SU-DHL-6 (cell line): Measurements from ENCODE around the gene DACH1.

ENCODE experiments used
- H2AFZ ChIP-seq: fragments of 200-600 bp; sonication (generic); 2 replicates; pipeline ENCODE4 v1.6.1; 2014; ENCODE audit warnings: low read depth, mild to moderate bottlenecking, moderate library complexity, mixed read lengths, antibody characterized with exemption, low read length; ENCODE audit not compliant: severe bottlenecking
- H3F3A ChIP-seq: fragments of 200-600 bp; shearing (Covaris generic); 2 replicates; pipeline ENCODE4 v1.6.0; 2016; ENCODE audit warnings: antibody characterized with exemption, mild to moderate bottlenecking; ENCODE audit not compliant: insufficient read depth
- H3K27ac ChIP-seq: fragments of 200-600 bp; sonication (generic); 2 replicates; pipeline ENCODE4 v1.5.1; 2016; ENCODE audit warnings: low read depth, mild to moderate bottlenecking, low read length, moderate library complexity, mixed read lengths
- H3K27me3 ChIP-seq: fragments of 200-600 bp; sonication (generic), shearing (Covaris generic); 2 replicates; pipeline ENCODE4 v1.6.0; 2014; ENCODE audit warnings: mild to moderate bottlenecking, low read length
- H3K36me3 ChIP-seq: fragments of 200-600 bp; sonication (generic); 2 replicates; pipeline ENCODE4 v1.6.1; 2014; ENCODE audit warnings: mild to moderate bottlenecking, low read length, mixed read lengths
- H3K4me2 ChIP-seq: fragments of 300-600, 200-600 bp; shearing (Covaris generic), sonication (generic); 2 replicates; pipeline ENCODE4 v1.6.0; 2014; ENCODE audit warnings: low read length, low read depth, mild to moderate bottlenecking; ENCODE audit not compliant: poor library complexity, severe bottlenecking
- H3K4me3 ChIP-seq: fragments of 200-600 bp; sonication (generic); 2 replicates; pipeline ENCODE4 v1.5.1; 2014; ENCODE audit warnings: antibody characterized with exemption, low read length, mild to moderate bottlenecking, mixed read lengths; ENCODE audit not compliant: insufficient read depth, poor library complexity, severe bottlenecking
- H3K79me2 ChIP-seq: fragments of 200-600 bp; sonication (generic); 2 replicates; pipeline ENCODE4 v1.6.1; 2014; ENCODE audit warnings: mild to moderate bottlenecking, low read length, moderate library complexity; ENCODE audit not compliant: insufficient read depth
- H3K9ac ChIP-seq: fragments of 200-600 bp; sonication (generic); 2 replicates; pipeline ENCODE4 v1.7.0; 2014; ENCODE audit warnings: mild to moderate bottlenecking, low read length
- H3K9me2 ChIP-seq: fragments of 200-600 bp; sonication (generic); replicated peaks from 2 replicates; pipeline ENCODE4 v1.6.1; 2014; ENCODE audit warnings: low read length; ENCODE audit not compliant: insufficient read depth
- H3K9me3 ChIP-seq: fragments of 200-600 bp; sonication (generic); 2 replicates; pipeline ENCODE4 v1.6.1; 2014; ENCODE audit warnings: low read length, mixed read lengths; ENCODE audit not compliant: insufficient read depth
- H4K20me1 ChIP-seq: fragments of 200-600 bp; sonication (generic); 2 replicates; pipeline ENCODE4 v1.6.1; 2014; ENCODE audit warnings: low read depth, mild to moderate bottlenecking, antibody characterized with exemption, low read length, moderate library complexity, mixed read lengths
- CTCF ChIP-seq: fragments of 200-600 bp; sonication (generic); IDR thresholded peaks from one replicate; pipeline ENCODE4 v1.5.1; 2017; ENCODE audit warnings: antibody characterized with exemption, mild to moderate bottlenecking, low read length, moderate library complexity; ENCODE audit not compliant: insufficient read depth, poor library complexity, severe bottlenecking
- EZH2phosphoT487 ChIP-seq: fragments of 200-600 bp; sonication (generic), shearing (Covaris generic); conservative IDR thresholded peaks from 2 replicates; pipeline ENCODE4 v1.6.1; 2018; ENCODE audit warnings: mild to moderate bottlenecking, antibody characterized with exemption, low read length, moderate library complexity, mixed read lengths

DACH1 gene

GRCh38 chr13:71789037-71789436, 78.0 kb downstream of the DACH1 start:
- no peak overlapping the region for H3K4me2 ChIP-seq
- no peaks in the 10 kb centered on the region for H3F3A ChIP-seq
- H3K9ac ChIP-seq: no peak overlapping the region
- no peaks in the 10 kb centered on the region for H3K27me3 ChIP-seq
- H4K20me1 ChIP-seq: no peaks in the 10 kb centered on the region
- TF ChIP-seq CTCF: no peak
- no peak for TF ChIP-seq EZH2phosphoT487
- no peaks in the 10 kb centered on the region for H3K9me3 ChIP-seq
- H3K36me3 ChIP-seq: no peaks in the 10 kb centered on the region; the same call in 1 of the 2 replicates
- no peaks in the 10 kb centered on the region for H3K9me2 ChIP-seq
- no peaks in the 10 kb centered on the region for H3K79me2 ChIP-seq
- no peak overlapping the region for H3K27ac ChIP-seq
- no peak overlapping the region for H2AFZ ChIP-seq
- H3K4me3 ChIP-seq: no peak overlapping the region

- Histone ChIP-seq H3K79me2 (no peaks in the 10 kb centered on the region), H3K4me2 (no peak overlapping the region), H3K4me3 (no peak overlapping the region), H3K9ac (no peak overlapping the region), H3K9me2 (no peaks in the 10 kb centered on the region), H3F3A (no peaks in the 10 kb centered on the region), H3K27ac (no peak overlapping the region), H4K20me1 (no peaks in the 10 kb centered on the region), H3K27me3 (no peaks in the 10 kb centered on the region), H2AFZ (no peak overlapping the region), H3K36me3 (no peaks in the 10 kb centered on the region; the same call in 1 of the 2 replicates), H3K9me3 (no peaks in the 10 kb centered on the region)
- TF ChIP-seq CTCF: no peak
- TF ChIP-seq EZH2phosphoT487: no peak
Measured at GRCh38 chr13:71787414-71787813, 79.6 kb downstream of the DACH1 start.

- no peak for TF ChIP-seq EZH2phosphoT487
- TF ChIP-seq CTCF: no peak
- Histone ChIP-seq H3K9me3 (no peaks in the 10 kb centered on the region), H3K9me2 (no peaks in the 10 kb centered on the region), H3K9ac (no peak overlapping the region), H3K4me2 (no peak overlapping the region), H4K20me1 (no peaks in the 10 kb centered on the region), H3K36me3 (no peaks in the 10 kb centered on the region; the same call in 1 of the 2 replicates), H3K27ac (no peak overlapping the region), H3K27me3 (no peaks in the 10 kb centered on the region), H3K4me3 (no peak overlapping the region), H2AFZ (no peak overlapping the region), H3K79me2 (no peaks in the 10 kb centered on the region), H3F3A (no peaks in the 10 kb centered on the region)
Measured at GRCh38 chr13:71786875-71787274, 80.1 kb downstream of the DACH1 start.
